Forelimb muscle (tissue), 1 donor: ENCODE results near the gene SPACDR. TPM values are rescaled to one million over a fixed set of nuclear protein-coding genes. Genes with fewer than 3 reads are reported as not detected.
"Not testable (repeated sequence)": the region's sequence is repeated elsewhere in the genome, so short reads cannot be mapped to it uniquely, and the experiment has no call there.

Experiments
- DNase-seq: peaks from one replicate; pipeline ENCODE4 v3.0.0-alpha.2; 2013; ENCODE audit warnings: low read depth
- polyA plus RNA-seq: library from polyadenylated mRNA; unstranded; fragments of 120-200 nt; gene quantifications from one replicate; pipeline ENCODE4 v1.2.1, GENCODE V29; 2013; ENCODE audit not compliant: insufficient read length

The SPACDR gene, protein sequence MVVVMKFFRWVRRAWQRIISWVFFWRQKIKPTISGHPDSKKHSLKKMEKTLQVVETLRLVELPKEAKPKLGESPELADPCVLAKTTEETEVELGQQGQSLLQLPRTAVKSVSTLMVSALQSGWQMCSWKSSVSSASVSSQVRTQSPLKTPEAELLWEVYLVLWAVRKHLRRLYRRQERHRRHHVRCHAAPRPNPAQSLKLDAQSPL
- polyA plus RNA-seq: 1.7 TPM

DNA sequence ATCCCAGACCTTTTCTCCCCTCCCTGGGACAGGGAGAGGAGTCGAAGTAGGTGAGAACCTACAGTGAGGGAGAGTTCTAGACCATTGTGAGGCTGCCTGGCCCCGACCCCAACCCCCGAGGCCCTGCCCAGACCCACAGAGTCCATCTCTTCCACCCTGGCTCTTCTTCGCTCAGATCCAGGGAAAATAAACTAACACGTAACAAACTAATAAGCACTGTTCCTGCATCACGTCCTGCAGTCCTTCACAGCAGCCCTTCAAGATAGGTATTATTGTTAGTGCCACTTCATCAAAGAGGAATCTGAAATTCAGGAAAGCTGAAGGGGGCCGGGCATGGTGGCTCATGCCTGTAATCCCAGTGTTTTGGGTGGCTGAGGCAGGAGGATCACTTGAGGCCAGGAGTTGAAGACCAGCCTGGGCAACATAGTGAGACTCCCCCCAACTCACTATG, at the start of gene SPACDR:
Gene SPACDR (minus strand): TSS at position 51 of the 451 bp plus-strand sequence. CDS start 235 bp downstream, outside the sequence.
- no peak for DNase-seq

DNA sequence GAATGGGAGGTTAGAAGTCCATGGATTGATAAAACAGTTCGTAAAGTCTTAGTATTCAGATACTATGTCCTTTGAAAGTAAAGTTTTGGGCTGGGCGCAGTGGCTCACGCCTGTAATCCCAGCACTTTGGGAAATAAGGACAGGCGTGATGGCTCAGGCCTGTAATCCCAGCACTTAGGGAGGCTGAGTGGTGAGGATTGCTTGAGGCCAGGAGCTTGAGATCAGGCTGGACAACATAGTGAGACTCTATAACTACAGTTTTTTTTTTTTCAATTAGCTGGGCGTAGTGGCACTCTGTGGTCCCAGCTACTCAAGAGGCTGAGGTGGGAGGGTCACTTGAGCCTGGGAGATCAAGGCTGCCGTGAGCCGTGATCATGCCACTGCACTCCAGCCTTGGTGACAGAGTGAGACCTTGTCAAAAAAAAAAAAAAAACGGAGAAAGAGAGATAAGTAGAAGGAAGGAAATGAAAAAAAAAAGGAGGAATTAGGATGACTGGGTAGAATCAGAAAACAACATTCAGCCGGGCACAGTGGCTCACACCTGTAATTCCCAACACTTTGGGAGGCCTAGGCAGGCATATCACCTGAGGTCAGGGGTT, 49.3 kb upstream of the SPACDR start:
- no peak for DNase-seq

GRCh38 chr7:100510437-100511239, 46.6 kb upstream of the SPACDR start:
- no peak for DNase-seq

DNA sequence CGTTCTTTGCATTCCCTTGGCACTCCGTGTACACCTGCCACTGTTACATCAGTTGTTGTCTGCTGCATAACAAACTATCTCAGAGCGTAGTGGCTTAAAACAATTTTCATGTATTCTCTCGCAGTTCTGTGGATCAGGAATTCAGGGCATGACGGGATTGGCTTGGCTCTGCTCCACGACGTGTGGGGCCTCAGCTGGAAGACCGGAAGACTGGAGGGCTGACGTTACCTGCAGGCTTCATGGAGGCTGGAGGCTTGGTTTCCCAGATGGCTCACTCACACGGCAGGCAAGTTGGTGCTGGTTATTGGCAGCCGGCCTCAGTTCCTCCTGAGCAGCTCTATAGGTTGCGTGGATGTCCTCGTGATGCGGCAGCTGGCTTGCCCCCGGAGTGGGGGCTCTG, 45.2 kb upstream of the SPACDR start:
- no peak for DNase-seq

DNA sequence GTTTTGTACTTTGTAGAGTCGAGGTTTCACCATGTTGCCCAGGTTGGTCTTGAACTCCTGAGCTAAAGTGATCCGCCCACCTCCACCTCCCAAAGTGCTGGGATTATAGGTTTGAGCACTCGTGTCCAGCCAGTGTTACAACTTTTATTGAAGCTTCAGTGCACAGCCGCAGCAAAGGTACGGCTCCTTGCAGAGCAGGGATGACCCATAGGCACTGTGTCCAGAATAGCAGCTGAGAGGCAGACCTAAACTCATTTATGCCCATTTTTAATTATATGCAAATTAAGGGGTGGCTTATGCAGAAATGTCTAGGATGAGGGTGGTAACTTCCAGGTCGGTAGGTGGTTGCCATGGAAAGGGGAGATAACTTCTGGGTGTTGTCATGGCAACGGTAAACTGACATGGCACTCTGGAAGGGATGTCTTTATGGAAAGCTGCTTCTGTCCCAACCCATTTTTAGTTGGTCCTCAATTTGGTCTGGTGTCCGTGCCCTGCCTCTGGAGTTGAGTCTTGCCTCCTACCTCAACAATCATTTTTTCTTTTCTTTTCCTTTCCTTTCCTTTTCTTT, 42.4 kb upstream of the SPACDR start:
- DNase-seq: no peak

DNA sequence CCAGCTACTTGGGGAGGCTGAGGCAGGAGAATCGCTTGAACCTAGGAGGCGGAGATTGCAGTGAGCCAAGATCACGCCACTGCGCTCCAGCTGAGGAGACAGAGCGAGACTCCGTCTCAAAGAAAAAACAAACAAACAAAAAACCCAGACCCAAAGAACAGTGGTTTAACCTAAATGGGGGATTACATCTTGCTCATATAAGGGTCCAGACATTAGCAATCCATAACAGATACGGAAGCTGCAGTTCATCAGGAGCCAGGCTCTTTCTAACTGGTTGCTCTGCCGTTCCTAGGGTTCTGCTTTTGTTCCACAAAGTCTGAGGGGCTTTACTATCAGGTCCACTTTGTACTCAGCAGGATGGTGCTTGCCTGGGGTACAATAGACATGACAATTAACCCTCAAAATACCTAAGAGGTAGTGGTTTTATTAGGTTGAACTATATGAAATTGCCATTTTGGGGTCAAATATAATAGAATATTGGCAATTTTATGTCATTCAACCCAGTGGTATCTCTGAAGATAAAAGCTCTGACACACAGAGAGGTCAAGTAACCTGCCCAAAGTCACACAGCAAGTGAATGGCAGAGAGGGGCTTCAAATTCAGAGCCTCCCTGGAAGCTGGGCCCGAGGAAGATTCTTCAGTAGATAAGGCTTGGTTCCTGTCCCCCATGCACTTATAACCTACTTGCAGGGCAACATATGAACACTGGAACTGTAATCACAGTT, 41.0 kb upstream of the SPACDR start:
- no peak for DNase-seq

- DNase-seq: not testable (repeated sequence)
These were observed 40.0 kb upstream of the SPACDR start for GRCh38 chr7:100504031-100504430.

DNA sequence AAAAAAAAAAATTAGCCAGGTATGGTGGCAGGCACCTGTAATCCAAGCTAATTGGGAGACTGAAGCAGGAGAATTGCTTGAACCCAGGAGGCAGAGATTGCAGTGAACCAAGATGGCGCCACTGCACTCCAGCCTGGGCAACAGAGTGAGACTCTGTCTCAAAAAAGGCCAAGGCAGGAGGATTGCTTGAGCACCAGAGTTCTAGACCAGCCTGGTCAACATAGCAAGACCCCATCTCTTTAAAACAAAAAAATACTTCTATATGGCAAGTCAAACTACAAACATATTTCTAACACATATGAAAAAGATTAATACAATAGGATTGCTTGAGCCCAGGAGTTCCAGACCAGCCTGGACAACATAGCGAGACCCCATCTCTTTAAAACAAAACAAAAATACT, 36.7 kb upstream of the SPACDR start:
- not testable (repeated sequence) for DNase-seq

DNA sequence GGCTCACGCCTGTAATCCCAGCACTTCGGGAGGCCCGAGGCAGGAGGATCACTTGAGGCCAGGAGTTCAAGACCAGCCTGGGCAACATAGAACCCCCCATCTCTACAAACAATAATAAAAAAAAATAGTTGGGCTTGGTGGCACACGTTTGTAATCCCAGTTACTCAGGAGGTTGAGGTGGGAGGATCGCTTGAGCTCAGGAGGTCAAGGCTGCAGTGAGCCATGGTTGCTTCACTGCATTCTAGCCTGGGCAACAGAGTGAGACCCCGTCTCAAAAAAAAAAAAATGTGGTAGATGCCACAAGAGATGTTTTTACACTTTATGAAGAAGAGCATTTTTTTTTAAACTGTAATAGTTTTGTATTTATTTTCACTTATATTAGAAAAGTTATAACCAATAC, 32.4 kb upstream of the SPACDR start:
- no peak for DNase-seq

DNA sequence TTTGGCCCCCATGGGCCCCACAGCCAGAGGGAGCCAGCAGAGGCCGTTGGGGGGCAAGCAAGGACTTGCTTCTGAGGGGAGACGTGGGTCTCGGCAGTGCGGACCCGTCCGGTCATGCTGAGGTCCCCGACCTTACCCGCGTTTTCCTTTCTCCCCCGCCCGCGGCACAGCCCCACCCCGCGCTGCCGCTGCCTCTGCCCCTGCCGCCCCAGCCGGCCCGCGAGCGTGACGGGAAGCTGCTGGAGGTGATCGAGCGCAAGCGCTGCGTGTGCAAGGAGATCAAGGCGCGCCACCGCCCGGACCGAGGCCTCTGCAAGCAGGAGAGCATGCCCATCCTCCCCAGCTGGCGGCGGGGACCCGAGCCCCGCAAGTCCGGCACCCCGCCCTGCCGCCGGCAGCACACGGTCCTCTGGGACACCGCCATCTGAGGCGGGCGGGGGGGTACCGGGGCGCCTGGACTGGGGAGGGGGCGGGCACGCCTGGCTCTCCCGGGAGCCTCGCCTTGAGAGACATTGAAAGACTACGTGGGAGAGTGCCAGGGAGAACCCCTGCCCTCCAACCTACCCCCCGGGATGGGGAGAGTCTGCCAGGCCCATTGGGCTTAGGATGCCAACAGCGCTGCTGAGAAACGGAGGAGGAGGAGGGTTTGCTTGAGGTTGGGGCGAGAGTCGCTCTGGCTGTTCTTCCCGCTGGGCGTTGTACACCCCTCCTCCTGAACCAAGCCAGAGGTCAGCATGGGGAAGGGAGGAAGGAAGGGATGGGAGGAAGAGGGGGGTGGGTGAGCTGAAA, 29.6 kb upstream of the SPACDR start:
- no peak for DNase-seq

- no peak for DNase-seq
These were observed 28.8 kb upstream of the SPACDR start for GRCh38 chr7:100492738-100493475.

- DNase-seq: no peak
These were observed 27.1 kb upstream of the SPACDR start for GRCh38 chr7:100491192-100491578.

DNA sequence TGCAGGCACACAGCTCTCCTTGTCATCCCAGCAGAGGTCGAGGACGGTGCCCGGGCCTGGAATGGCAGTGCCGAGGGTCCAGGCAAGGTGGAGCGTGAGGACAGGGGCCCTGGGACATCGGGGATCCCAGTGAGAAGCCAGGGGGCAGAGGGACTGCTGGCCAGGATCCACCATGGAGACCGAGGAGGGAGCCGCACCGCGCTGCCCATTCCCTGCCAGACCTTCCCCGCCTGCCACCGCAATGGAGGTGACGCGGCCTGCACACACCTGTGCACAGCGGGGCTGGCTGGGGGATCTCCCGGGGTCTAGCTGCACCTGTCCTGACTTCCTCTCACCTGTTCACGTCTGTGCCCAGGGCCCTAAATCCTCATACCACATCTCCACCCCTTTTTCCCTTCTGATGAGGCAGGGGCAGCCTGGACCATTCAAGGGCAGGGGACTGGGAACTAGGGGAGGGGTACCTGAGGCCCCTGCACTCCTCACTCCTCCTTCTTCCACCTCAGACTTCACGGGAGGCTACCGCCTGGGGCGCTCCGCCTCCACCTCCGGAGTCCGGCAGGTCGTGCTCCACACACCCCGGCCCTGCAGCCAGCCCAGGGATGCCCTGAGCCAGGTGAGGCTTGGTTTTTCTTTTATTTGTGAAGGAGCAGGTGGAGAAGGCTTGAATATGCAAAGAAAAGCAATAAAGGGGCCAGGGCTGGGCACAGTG, 26.6 kb upstream of the SPACDR start:
- no peak for DNase-seq

GRCh38 chr7:100489824-100490223, 25.8 kb upstream of the SPACDR start:
- peak; percentile 86 for DNase-seq

- no peak for DNase-seq
These were observed 25.1 kb upstream of the SPACDR start for GRCh38 chr7:100489121-100489520.

DNA sequence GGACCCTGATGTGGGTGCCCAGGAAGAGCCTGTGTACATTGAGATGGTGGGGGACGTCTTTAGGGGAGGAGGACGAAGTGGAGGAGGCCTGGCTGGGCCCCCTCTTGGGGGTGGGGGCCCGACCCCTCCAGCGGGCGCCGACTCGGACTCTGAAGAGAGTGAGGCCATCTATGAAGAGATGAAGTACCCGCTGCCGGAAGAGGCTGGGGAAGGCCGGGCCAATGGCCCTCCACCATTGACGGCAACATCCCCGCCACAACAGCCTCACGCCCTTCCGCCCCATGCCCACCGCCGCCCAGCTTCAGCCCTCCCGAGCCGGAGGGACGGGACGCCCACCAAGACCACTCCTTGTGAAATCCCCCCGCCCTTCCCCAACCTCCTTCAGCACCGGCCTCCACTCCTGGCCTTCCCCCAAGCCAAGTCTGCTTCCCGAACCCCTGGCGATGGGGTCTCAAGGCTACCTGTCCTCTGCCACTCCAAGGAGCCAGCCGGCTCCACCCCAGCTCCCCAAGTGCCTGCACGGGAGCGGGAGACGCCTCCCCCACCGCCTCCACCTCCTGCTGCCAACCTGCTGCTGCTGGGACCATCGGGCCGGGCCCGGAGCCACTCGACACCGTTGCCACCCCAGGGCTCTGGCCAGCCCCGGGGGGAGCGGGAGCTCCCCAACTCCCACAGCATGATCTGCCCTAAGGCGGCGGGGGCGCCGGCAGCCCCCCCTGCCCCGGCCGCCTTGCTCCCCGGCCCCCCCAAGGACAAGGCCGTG, 24.5 kb upstream of the SPACDR start:
- DNase-seq: no peak

- no peak for DNase-seq
These were observed 22.8 kb upstream of the SPACDR start for GRCh38 chr7:100486753-100487446.

- DNase-seq: no peak
These were observed 22.1 kb upstream of the SPACDR start for GRCh38 chr7:100486111-100486636.
